SU-DHL-6 (cell line): ENCODE results near the gene INMT.

Experiments used
- H2AFZ ChIP-seq: fragments of 200-600 bp; sonication (generic); 2 replicates; pipeline ENCODE4 v1.6.1; 2014; ENCODE audit warnings: low read depth, mild to moderate bottlenecking, moderate library complexity, mixed read lengths, antibody characterized with exemption, low read length; ENCODE audit not compliant: severe bottlenecking
- H3F3A ChIP-seq: fragments of 200-600 bp; shearing (Covaris generic); 2 replicates; pipeline ENCODE4 v1.6.0; 2016; ENCODE audit warnings: antibody characterized with exemption, mild to moderate bottlenecking; ENCODE audit not compliant: insufficient read depth
- H3K27ac ChIP-seq: fragments of 200-600 bp; sonication (generic); 2 replicates; pipeline ENCODE4 v1.5.1; 2016; ENCODE audit warnings: low read depth, mild to moderate bottlenecking, low read length, moderate library complexity, mixed read lengths
- H3K27me3 ChIP-seq: fragments of 200-600 bp; sonication (generic), shearing (Covaris generic); 2 replicates; pipeline ENCODE4 v1.6.0; 2014; ENCODE audit warnings: mild to moderate bottlenecking, low read length
- H3K36me3 ChIP-seq: fragments of 200-600 bp; sonication (generic); 2 replicates; pipeline ENCODE4 v1.6.1; 2014; ENCODE audit warnings: mild to moderate bottlenecking, low read length, mixed read lengths
- H3K4me2 ChIP-seq: fragments of 300-600, 200-600 bp; shearing (Covaris generic), sonication (generic); 2 replicates; pipeline ENCODE4 v1.6.0; 2014; ENCODE audit warnings: low read length, low read depth, mild to moderate bottlenecking; ENCODE audit not compliant: poor library complexity, severe bottlenecking
- H3K4me3 ChIP-seq: fragments of 200-600 bp; sonication (generic); 2 replicates; pipeline ENCODE4 v1.5.1; 2014; ENCODE audit warnings: antibody characterized with exemption, low read length, mild to moderate bottlenecking, mixed read lengths; ENCODE audit not compliant: insufficient read depth, poor library complexity, severe bottlenecking
- H3K79me2 ChIP-seq: fragments of 200-600 bp; sonication (generic); 2 replicates; pipeline ENCODE4 v1.6.1; 2014; ENCODE audit warnings: mild to moderate bottlenecking, low read length, moderate library complexity; ENCODE audit not compliant: insufficient read depth
- H3K9ac ChIP-seq: fragments of 200-600 bp; sonication (generic); 2 replicates; pipeline ENCODE4 v1.7.0; 2014; ENCODE audit warnings: mild to moderate bottlenecking, low read length
- H3K9me2 ChIP-seq: fragments of 200-600 bp; sonication (generic); replicated peaks from 2 replicates; pipeline ENCODE4 v1.6.1; 2014; ENCODE audit warnings: low read length; ENCODE audit not compliant: insufficient read depth
- H3K9me3 ChIP-seq: fragments of 200-600 bp; sonication (generic); 2 replicates; pipeline ENCODE4 v1.6.1; 2014; ENCODE audit warnings: low read length, mixed read lengths; ENCODE audit not compliant: insufficient read depth
- H4K20me1 ChIP-seq: fragments of 200-600 bp; sonication (generic); 2 replicates; pipeline ENCODE4 v1.6.1; 2014; ENCODE audit warnings: low read depth, mild to moderate bottlenecking, antibody characterized with exemption, low read length, moderate library complexity, mixed read lengths
- EZH2phosphoT487 ChIP-seq: fragments of 200-600 bp; sonication (generic), shearing (Covaris generic); conservative IDR thresholded peaks from 2 replicates; pipeline ENCODE4 v1.6.1; 2018; ENCODE audit warnings: mild to moderate bottlenecking, antibody characterized with exemption, low read length, moderate library complexity, mixed read lengths
- TF ChIP-seq, protein P1 (sequence below): fragments of 200-600 bp; sonication (generic); IDR thresholded peaks from one replicate; pipeline ENCODE4 v1.5.1; 2017; ENCODE audit warnings: antibody characterized with exemption, mild to moderate bottlenecking, low read length, moderate library complexity; ENCODE audit not compliant: insufficient read depth, poor library complexity, severe bottlenecking

INMT gene

DNA sequence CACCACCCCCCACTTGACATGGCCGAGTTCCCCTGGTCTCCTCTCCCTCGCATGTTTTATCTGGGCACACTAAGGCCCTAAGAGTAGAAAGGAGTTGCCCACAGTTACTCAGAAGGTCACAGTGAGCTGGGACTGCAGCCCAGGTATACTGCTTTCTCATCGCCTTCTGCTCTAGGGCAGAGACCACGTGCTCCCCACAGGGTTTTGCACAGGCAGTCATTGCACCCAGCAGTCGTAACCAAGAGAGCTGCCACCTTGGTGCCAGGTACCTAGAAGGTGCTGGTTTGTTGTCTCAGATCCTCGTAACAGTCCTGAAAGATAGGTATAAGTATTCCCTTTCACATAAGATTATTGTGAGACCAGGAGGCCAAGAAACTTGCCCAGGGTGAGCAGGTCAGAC lies 21.0 kb downstream of the INMT start:
- no peak overlapping the region for H3K4me3 ChIP-seq
- no peak overlapping the region for H3K4me2 ChIP-seq
- no peaks in the 10 kb centered on the region for H3K36me3 ChIP-seq
- no peak overlapping the region for H3K9ac ChIP-seq
- H3K79me2 ChIP-seq = no peaks in the 10 kb centered on the region
- H4K20me1 ChIP-seq = no peaks in the 10 kb centered on the region
- H3K9me2 ChIP-seq = no peaks in the 10 kb centered on the region
- no peaks in the 10 kb centered on the region for H3F3A ChIP-seq
- no peak for TF ChIP-seq EZH2phosphoT487
- TF ChIP-seq, protein P1, sequence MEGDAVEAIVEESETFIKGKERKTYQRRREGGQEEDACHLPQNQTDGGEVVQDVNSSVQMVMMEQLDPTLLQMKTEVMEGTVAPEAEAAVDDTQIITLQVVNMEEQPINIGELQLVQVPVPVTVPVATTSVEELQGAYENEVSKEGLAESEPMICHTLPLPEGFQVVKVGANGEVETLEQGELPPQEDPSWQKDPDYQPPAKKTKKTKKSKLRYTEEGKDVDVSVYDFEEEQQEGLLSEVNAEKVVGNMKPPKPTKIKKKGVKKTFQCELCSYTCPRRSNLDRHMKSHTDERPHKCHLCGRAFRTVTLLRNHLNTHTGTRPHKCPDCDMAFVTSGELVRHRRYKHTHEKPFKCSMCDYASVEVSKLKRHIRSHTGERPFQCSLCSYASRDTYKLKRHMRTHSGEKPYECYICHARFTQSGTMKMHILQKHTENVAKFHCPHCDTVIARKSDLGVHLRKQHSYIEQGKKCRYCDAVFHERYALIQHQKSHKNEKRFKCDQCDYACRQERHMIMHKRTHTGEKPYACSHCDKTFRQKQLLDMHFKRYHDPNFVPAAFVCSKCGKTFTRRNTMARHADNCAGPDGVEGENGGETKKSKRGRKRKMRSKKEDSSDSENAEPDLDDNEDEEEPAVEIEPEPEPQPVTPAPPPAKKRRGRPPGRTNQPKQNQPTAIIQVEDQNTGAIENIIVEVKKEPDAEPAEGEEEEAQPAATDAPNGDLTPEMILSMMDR = no peak
- no peak overlapping the region for H2AFZ ChIP-seq
- H3K27me3 ChIP-seq = no peaks in the 10 kb centered on the region
- no peak overlapping the region for H3K27ac ChIP-seq
- H3K9me3 ChIP-seq = no peaks in the 10 kb centered on the region

- no peaks in the 10 kb centered on the region for H3K79me2 ChIP-seq
- no peaks in the 10 kb centered on the region for H4K20me1 ChIP-seq
- H3K4me2 ChIP-seq = no peak overlapping the region
- no peak overlapping the region for H3K27ac ChIP-seq
- H3K27me3 ChIP-seq = no peaks in the 10 kb centered on the region
- no peak overlapping the region for H3K9ac ChIP-seq
- H3K4me3 ChIP-seq = no peak overlapping the region
- H2AFZ ChIP-seq = no peak overlapping the region
- H3K36me3 ChIP-seq = no peaks in the 10 kb centered on the region
- H3K9me2 ChIP-seq = no peaks in the 10 kb centered on the region
- TF ChIP-seq EZH2phosphoT487 = no peak
- TF ChIP-seq, protein P1 = no peak
- H3K9me3 ChIP-seq = no peaks in the 10 kb centered on the region
- H3F3A ChIP-seq = no peaks in the 10 kb centered on the region
Observed at GRCh38 chr7:30775992-30776391, 24.1 kb downstream of the INMT start.

- Histone ChIP-seq H3K9me2 (no peaks in the 10 kb centered on the region), H4K20me1 (no peaks in the 10 kb centered on the region), H3K27ac (no peak overlapping the region), H3F3A (no peaks in the 10 kb centered on the region), H3K79me2 (no peaks in the 10 kb centered on the region), H3K4me2 (no peak overlapping the region), H3K4me3 (no peak overlapping the region), H3K9ac (no peak overlapping the region), H2AFZ (no peak overlapping the region), H3K9me3 (no peaks in the 10 kb centered on the region), H3K27me3 (no peaks in the 10 kb centered on the region), H3K36me3 (no peaks in the 10 kb centered on the region)
- TF ChIP-seq EZH2phosphoT487 = no peak
- TF ChIP-seq, protein P1 = no peak
Observed at GRCh38 chr7:30776971-30777370, 25.0 kb downstream of the INMT start.
